Esophagus muscularis mucosa (tissue), 4 donors: ENCODE measurements around the gene MTUS2. TPM values are rescaled to one million over a fixed set of nuclear protein-coding genes. Genes with fewer than 3 reads are reported as not detected.

Experiments used
- DNase-seq: peaks from one replicate; pipeline ENCODE4 v3.0.0-alpha.2; 2017; ENCODE audit errors: extremely low spot score
- H3K27ac ChIP-seq, 4 donors: fragments of 200-600 bp; sonication (generic); replicated peaks in 1 of 4; 1 replicate in 3 of 4; 2 replicates in 1 of 4; pipeline ENCODE4 v1.5.1; 2016 to 2019; ENCODE audit warnings: mild to moderate bottlenecking in 1 of 4
- H3K27me3 ChIP-seq, 4 donors: fragments of 200-600 bp; sonication (generic); one replicate each; pipeline versions ENCODE4 v1.5.1 to v1.6.0; 2016 to 2019
- H3K36me3 ChIP-seq, 4 donors: fragments of 200-600 bp; sonication (generic); one replicate each; pipeline ENCODE4 v1.5.1; 2016 to 2019
- H3K4me1 ChIP-seq, 4 donors: fragments of 200-600 bp; sonication (generic); one replicate each; pipeline ENCODE4 v1.5.1; 2016 to 2019
- H3K4me3 ChIP-seq, 4 donors: fragments of 200-600 bp; sonication (generic); 1 replicate in 2 of 4; 2 replicates in 2 of 4; pipeline ENCODE4 v1.5.1; 2016 to 2019; ENCODE audit warnings: mild to moderate bottlenecking in 4 of 4, moderate library complexity in 1 of 4
- H3K9me3 ChIP-seq, 4 donors: fragments of 200-600 bp; sonication (generic); 1 replicate in 3 of 4; 2 replicates in 1 of 4; pipeline ENCODE4 v1.5.1; 2016 to 2019
- CTCF ChIP-seq, 3 experiments: fragments of 200-600 bp in 2 of 3; fragments of 450-650 bp in 1 of 3; sonication (generic) in 2 of 3; IDR thresholded peaks; one replicate each; pipeline ENCODE4 v1.5.1; 2017 to 2019; ENCODE audit warnings: antibody characterized with exemption in 3 of 3, mild to moderate bottlenecking in 2 of 3, moderate library complexity in 1 of 3
- EP300 ChIP-seq: sonication (generic); formaldehyde crosslinking; IDR thresholded peaks from one replicate; pipeline ENCODE4 v1.6.1; 2017; ENCODE audit warnings: antibody characterized with exemption
- POLR2A ChIP-seq: fragments of 450-650 bp; IDR thresholded peaks from one replicate; pipeline ENCODE4 v1.6.1; 2017; ENCODE audit warnings: antibody characterized with exemption, moderate library complexity, mild to moderate bottlenecking, low read depth
- POLR2AphosphoS5 ChIP-seq, 2 donors: sonication (generic); formaldehyde crosslinking; IDR thresholded peaks; one replicate each; pipeline ENCODE4 v1.6.1; 2017; ENCODE audit warnings: antibody characterized with exemption in 2 of 2
- WGBS: methylation state at CpG from one replicate; pipeline ENCODE4 v1.1.5; 2018; 5-methylcytosine and 5-hydroxymethylcytosine counted together
- intact Hi-C: fragments of 100-400 bp; cut with DNase I; formaldehyde crosslinking; loops from one replicate; pipeline ENCODE4 v1.15.1; 2023
- total RNA-seq, 4 donors: library from RNA; depleted of rRNA; stranded (reverse); fragments of >200 nt; gene quantifications; one replicate each; pipeline versions ENCODE4 v1.1.0 to v1.2.1, GENCODE V29; 2016

Gene MTUS2
- total RNA-seq, 4 donors from 2014 or later, result 7.1 to 46.2 (median 12.8) TPM

- Histone ChIP-seq H3K27me3 (no peaks in the 10 kb centered on the region), H3K4me3 (no peak overlapping the region), H3K36me3 (no peaks in the 10 kb centered on the region), H3K9me3 (no peaks in the 10 kb centered on the region), H3K27ac (no peak overlapping the region), H3K4me1 (no peaks in the 10 kb centered on the region)
- TF ChIP-seq POLR2A (no peak), EP300 (no peak), POLR2AphosphoS5 (IDR thresholded peaks at IDR 0.05) (no peak), CTCF (IDR thresholded peaks at IDR 0.05) (no peak)
- intact Hi-C loops, result no loop called here
- 70% methylated on average over 3 of the region's 3 CpGs for WGBS
- DNase-seq, result no peak
Observed at GRCh38 chr13:29292045-29292444, 471.9 kb downstream of the MTUS2 start.

DNA sequence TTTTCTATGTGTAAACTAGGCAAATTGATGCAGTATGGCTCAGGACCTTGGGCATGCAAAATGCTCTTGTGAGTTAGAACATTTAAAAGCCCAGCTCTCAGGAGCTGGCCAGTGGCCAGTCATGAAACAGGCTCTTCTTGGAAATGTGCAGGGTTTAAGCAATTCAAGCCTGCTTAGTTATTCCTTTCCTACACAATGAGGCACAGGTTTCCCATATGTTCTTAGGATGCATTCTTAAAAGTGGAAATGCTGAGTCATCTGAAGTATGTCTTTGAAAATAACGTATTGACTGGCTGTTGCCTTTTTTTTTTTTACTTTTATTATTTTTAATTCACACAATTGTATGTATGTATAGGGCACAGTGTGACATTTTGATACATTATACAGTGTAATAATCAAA lies 474.7 kb downstream of the MTUS2 start:
- Histone ChIP-seq H3K9me3 (no peaks in the 10 kb centered on the region), H3K4me1 (no peaks in the 10 kb centered on the region), H3K27ac (no peak overlapping the region), H3K36me3 (no peaks in the 10 kb centered on the region), H3K27me3 (no peaks in the 10 kb centered on the region), H3K4me3 (no peak overlapping the region)
- intact Hi-C loops, result no loop called here
- TF ChIP-seq POLR2A (no peak), CTCF (IDR thresholded peaks at IDR 0.05) (no peak), POLR2AphosphoS5 (IDR thresholded peaks at IDR 0.05) (no peak), EP300 (no peak)
- DNase-seq, result no peak
- WGBS, result 51% methylated on average over 1 of the region's 1 CpG

GRCh38 chr13:29301027-29301426 lies 480.9 kb downstream of the MTUS2 start:
- DNase-seq, result no peak
- Histone ChIP-seq H3K27ac (no peak overlapping the region), H3K27me3 (no peaks in the 10 kb centered on the region), H3K4me3 (no peak overlapping the region), H3K36me3 (no peaks in the 10 kb centered on the region), H3K4me1 (no peaks in the 10 kb centered on the region), H3K9me3 (peaks cover 0 to 14% (median 0%) of the 10 kb centered on the region in 4 donors)
- intact Hi-C loops, result no loop called here
- no peak for TF ChIP-seq CTCF (IDR thresholded peaks at IDR 0.05)
- no peak for TF ChIP-seq POLR2AphosphoS5 (IDR thresholded peaks at IDR 0.05)
- 33% methylated on average over 1 of the region's 1 CpG for WGBS

DNA sequence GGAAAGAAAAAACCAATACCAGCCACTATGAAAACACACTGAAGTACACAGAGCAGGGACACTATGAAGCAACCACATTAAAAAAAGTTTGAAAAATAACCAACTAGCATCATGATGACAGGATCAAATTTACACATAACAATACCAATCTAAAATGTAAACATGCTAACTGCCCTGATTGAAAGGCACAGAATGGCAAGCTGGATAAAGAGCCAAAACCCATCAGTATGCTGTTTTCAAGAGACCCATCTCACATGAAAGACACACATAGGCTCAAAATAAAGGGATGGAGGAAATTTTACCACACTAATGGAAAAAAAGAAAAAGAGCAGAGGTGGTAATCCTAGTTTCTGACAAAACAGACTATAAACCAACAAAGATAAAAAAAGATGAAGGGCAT lies 484.0 kb downstream of the MTUS2 start:
- Histone ChIP-seq H3K27me3 (no peaks in the 10 kb centered on the region), H3K4me3 (no peak overlapping the region), H3K36me3 (no peaks in the 10 kb centered on the region), H3K9me3 (peaks cover 0 to 35% (median 6%) of the 10 kb centered on the region in 4 donors), H3K4me1 (no peaks in the 10 kb centered on the region), H3K27ac (no peak overlapping the region)
- TF ChIP-seq CTCF (IDR thresholded peaks at IDR 0.05) (no peak), POLR2A (no peak), EP300 (no peak), POLR2AphosphoS5 (IDR thresholded peaks at IDR 0.05) (no peak)
- intact Hi-C loops, result no loop called here
- DNase-seq, result no peak

DNA sequence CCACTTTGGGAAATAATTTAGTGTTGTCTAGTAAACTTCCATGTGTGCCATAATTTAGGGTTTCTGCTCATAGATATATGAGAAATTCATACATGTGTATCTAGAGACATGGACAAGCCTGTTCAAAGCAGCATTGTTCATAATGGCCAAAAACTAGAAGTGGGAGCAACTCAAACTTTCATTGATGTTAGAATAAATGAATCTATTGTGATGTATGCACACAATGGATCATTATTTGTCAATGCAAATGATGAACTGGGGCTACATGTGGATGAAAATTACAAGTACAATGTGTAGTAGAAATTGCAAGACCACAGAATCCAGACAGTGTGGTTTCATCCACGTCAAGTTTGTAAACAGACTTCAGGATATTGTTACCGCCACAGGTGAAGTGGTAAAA lies 490.7 kb downstream of the MTUS2 start:
- no peak for DNase-seq
- Histone ChIP-seq H3K27ac (no peak overlapping the region), H3K4me1 (no peaks in the 10 kb centered on the region), H3K27me3 (no peaks in the 10 kb centered on the region), H3K4me3 (no peak overlapping the region), H3K9me3 (peaks cover 0 to 21% (median 6%) of the 10 kb centered on the region in 4 donors), H3K36me3 (no peaks in the 10 kb centered on the region)
- 77% methylated on average over 2 of the region's 2 CpGs for WGBS
- intact Hi-C loops, result no loop called here
- TF ChIP-seq POLR2A, result no peak
- no peak for TF ChIP-seq POLR2AphosphoS5 (IDR thresholded peaks at IDR 0.05)
- TF ChIP-seq CTCF (IDR thresholded peaks at IDR 0.05), result no peak
- TF ChIP-seq EP300, result no peak
